NCI-H2227 (cell line): Measurements from ENCODE around the gene ZNF384.
A peak's percentile ranks its signal among the peaks of the same experiment; 100 is the strongest.

Experiments used
- DNase-seq: peaks from one replicate; lab custom pipeline; 2025; ENCODE audit not compliant: unreplicated experiment; lab: John Stamatoyannopoulos, UW

The ZNF384 gene

DNA sequence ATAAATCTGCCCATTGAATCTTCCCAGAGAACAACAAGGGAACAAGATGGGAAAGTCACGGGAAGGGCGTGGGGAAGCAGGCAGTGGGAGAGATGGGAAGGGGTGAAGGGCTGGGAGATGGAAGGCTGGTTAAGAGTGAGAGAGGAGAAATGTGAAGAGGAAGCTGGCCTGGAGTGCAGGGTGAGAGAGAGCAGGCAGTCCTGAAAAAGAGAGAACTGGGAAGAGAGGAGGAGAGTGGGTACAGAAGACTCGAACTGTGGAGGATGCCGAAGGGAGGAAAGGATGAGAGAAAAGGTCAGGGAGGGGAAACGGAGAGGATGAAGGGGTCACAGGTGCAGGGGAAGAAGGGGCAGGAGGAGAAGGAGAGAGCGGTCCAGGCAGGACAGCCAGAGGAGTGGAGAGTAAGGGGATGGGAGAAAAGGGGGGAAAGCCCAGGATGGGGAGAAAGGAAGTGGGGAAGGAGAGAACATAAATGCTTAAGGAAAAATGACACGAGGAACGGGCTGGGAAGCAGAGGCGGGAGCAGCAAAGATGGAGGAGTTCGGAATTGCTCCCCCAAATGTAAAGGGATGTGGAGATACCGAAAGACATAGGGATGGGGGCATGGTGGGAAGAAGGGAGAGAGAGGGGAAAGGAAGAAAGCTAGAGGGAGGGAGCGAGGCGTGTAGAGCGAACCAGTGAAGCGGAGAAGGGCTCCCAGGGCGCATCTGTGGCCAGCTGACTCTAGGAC is 10.2 kb upstream of the ZNF384 start:
- no peak for DNase-seq

DNA sequence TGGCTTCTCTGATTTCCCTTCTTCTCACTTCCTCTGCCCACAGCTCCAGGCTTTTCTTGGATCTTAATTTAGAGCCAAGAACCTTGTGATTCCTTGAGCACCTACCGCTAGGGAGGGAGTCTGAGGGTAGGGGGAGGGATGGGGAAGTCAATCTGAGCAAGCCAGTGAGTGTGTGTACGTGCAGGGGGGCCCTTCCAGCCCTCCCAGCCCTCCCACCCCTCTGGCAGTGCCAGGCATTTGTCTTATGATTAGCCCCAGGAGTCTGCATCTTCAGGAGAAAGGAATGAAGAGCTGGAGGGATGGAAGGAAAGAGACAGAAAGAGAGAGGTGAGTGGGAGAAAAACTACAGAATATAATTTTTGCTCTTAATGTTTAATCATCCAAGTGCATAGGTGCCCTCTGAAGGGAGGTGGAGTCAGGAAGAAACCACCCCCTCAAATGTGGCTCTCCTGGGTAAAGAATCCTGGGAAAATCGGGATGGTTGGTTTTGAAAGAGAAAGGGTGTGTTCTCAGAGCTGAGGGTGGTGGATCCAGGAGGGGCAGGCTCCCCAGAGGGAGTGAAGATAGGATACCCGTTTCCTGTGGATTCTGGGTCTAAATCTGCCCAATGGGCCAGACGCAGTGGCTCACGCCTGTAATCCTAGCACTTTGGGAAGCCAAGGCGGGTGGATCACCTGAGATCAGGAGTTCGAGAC is 9.3 kb upstream of the ZNF384 start:
- DNase-seq, result peak; percentile 17

DNA sequence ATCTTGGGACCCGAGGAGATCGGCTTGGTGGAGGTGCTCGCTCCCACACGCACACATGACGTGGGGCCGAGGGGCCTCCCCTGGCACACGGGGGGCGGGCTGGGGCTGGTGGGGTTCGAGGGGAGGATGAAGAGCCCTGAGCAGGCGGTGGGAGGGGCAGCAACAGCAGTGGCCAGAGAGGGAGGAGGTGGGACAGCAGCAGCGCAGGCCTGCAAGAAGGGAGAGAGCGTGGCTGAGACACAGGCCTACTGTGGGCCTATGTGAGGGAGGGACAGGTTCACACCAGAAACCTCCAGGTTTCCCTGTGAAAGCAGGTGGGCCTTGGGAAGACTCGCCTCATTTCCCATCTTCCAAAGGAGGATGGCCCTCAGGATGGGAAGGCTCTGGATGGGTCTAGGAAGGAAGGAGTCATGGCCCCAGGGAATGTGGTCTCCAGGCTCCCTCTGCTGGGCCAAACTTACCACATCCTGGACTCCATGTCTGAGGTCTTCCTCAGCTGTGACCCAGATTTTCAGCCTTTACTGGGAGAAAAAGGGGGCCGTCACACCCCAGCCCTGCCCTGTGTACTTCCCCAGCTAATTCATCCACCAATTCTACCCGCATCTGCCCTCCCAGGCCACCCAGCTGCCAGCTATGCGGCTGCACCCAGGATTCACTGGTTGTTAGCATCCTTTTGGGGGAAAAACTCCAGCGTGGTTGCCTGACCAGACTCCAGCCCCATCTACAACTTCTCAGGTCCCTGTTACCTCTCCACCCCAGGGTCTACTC is 8.6 kb upstream of the ZNF384 start:
- DNase-seq, result peak; percentile 61

DNA sequence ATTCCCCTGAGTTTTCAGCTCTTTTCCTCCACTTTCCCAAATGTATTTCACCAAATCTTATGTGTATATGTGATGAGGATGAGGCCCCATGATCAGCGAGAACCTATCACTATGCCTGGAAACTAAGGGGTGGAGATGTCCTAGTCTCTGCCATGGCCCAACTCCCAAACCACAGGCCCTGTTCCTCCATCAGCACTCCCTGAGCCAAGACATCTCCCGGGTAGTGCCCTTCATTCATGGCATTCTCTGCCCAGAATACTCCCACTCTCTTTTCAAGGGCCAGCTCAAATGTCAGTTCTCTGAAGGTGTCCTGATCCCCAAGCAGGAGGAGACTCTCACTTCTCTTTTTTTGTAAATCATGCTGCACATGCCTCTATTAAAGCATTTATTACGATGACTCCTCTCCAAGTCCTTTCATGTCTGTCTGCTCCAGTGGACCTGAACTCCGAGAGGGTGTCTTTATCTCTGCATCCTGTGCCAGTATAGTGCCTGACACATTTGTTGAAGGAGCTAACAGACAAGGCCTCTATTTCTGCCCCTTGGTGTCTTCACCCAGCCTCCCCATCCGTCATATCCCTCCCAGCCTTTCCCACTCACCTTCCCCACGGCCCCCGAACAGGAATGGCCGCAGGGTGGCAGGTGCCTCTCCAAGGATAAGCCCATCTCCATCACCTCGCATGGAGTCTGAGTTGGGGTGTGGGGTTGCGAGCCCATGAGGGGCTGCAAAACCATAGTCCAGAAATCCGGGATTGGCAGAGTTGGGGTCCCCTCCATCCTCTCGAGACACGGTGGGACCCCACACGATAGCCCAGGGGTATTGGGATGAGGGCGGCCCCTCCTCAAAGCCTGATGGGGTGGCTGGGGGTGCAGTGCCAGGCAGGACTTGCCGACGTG is 7.8 kb upstream of the ZNF384 start:
- DNase-seq, result no peak

DNA sequence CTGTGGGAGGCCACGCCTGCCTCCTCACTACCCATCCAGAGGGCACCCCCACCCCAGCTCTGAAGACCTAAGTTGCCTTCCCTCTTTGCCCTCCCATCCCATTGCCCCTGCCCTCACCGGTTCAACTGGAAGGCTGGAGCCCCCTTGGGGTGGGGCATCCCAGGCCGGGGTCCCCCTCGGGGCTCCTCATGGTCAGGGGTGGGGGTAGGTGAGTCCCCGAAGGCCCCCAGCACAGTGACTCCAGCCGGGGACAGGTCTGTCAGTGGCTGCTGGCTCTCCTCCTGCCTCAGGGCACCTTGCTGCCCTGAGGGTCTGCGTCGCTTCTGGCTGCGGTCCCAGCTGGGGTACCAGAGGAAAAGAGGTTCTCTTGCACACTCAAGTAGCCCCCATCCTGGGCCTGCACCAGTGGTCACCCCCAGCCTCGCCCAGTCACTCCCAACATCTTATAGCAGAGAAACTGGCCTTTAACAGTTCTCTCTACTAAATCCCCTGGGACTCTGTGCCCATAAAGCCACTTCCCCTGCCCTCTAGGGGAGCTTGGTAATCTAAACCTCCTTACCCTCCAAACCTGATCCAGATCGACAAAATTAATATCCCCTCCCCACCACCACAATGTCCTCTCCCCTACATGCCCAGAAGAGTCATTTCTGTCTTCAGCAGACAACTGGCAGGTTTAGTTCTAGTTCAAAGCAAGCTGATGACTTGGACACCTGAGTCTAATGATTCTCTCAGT is 6.3 kb upstream of the ZNF384 start:
- no peak for DNase-seq

DNA sequence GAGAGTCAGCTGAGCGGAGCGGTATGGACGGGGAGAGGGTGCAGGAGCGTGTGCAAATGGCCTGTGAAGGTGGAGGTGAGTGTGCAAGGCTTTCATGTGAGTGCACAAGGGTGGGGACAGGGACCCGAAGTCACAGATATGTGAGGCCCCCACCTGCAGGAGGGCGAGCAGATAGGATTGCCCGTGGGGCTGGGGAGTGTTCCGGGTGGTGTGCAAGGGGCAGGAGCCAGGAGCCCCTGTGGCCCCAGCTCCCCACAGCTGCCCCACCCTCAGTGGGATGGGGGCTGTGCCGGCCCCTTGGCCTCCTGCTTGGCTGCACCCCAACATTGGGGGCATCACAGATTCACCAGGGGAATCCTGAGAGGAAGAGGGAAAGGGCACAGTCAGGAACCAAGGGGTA is 5.5 kb upstream of the ZNF384 start:
- no peak for DNase-seq

DNA sequence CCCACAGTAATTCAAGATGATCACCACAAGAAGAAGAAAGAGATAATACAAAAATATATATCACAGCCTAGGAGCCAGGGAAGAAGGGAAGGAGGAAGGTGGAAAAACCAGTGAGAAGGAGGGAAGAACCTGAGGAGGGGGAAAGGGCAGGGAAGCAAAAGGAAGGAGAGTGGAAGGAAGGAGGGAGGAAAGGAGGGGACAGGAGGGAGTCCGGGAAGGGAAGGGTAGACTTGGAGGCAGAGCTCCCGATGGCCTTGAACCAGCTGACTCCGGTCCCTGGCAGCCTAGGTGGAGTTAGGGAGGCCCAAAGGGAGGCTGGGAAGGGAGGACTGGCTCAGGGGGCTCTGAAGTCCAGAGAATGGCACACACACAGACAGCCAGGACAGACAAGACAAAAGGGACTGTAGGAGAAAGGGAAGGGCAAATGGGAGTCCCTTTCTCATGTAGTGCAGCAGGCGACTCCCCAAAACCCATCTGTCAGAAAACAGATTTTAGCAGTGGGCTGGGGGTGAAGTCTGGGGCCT is 4.7 kb upstream of the ZNF384 start:
- no peak for DNase-seq

DNA sequence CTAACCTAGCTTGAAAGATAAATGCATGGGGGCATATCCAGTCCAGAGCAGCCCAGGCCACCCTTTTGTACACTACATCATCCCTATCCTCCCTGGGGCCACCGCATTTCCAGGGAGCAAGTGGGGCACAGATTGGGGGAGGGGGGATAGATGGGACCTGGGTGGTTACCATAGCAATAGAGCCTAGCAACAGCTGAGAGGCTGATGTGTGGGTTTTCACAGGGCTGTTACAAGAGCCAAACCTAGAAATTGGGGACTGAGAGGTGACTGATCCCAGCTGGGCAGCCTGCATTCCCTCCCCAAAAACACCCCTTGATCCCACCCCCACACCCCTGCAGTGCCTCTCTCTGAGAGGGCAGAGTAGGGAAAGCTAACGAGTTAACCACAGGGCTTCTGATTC is 3.7 kb upstream of the ZNF384 start:
- peak; percentile 19 for DNase-seq

DNA sequence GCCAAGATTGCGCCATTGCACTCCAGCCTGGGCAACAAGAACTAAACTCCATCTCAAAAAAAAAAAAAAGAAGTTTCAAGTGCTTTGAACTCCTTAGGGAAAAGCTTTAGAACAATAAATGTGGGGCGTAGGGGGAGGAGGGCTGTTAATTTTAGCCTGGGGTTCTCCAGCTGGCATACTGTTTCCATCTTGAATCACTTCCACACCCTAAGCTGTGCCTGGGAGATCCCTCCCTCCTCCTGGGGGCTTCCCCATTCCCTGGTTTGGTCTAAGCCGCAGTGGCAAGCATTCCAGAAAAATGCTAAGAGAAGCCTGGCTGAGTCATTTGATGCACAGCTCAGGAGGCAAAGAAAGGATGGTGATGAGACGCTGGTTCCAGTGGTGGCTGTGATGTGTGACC is 2.3 kb upstream of the ZNF384 start:
- DNase-seq, result no peak

DNA sequence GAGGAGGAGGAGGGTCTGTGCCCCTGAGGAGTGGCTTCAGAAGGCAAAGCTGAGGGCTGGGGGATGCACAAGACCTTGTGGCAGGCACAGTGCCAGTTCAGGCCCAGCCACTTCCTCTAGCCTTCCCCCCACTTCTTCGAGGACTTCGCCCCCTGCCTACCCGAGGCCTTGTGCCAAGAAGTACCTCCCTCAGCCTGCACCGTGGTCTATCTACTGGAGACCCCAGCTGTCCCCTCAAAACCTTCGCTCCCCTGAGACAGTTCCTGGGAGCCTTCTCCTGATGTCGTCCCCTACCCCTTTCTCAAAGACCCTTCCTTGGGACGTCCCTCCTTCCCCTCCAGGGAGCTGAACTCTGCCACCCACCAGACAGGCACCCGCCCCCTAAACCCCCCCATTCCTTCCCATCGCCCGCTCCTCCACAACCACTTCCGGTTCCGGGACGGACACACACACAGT is 604 bp downstream of the ZNF384 start:
- peak; percentile 54 for DNase-seq

DNA sequence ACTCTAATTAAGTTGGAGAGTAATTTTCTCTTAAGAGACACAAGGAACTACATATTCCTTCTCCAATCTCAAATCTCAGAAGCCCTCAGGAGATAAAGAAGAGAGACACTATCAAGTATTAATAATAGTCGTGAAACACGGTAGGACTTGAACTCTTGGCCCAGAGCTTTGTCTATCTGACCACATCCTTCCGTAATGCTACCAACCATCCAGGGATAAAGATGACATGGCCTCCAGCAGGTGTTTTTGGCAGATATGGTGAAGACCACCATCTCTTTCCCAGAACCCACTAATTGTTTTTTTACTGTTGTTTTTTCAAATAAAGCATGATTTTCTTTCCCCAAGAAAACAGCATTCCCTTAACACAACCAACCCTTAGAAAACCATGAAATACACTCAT is 3.4 kb downstream of the ZNF384 start:
- no peak for DNase-seq

DNA sequence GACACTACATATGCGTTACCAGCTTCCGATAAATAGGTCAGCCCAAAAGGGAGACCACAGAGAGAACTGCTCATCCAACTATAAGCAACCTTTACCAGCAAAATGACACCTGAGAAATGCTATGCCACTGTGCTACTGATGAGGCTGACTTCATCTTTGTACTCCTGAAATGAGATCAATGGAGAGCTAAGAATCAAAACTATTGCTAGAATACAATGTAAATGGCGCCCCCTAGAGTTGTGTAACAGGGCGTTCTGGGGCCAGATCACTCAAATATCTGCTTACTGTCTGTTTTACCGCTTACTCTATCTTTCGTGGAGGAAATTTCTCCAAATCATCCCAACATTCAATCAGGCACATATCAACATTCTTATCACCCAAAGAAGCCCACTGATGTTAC is 4.6 kb downstream of the ZNF384 start:
- DNase-seq, result peak; percentile 59

DNA sequence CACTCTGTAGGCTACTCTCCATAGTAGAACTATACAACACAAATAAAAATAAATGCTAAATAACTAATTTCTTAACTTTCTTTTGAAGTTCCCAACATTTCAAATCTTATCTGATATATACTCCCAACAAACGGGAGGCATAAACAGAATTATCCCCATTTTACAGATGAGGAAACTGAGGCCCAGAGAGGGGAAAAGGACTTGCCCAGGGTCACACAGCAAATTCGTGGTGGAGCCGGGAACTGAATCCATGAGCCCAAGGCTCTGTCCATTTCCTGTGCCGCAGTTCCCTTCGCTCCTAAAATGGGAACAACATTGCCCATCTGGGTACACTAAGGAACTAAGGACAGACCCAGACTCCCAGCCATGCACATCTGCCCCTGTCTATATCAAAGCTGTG is 12.2 kb downstream of the ZNF384 start:
- DNase-seq, result no peak

DNA sequence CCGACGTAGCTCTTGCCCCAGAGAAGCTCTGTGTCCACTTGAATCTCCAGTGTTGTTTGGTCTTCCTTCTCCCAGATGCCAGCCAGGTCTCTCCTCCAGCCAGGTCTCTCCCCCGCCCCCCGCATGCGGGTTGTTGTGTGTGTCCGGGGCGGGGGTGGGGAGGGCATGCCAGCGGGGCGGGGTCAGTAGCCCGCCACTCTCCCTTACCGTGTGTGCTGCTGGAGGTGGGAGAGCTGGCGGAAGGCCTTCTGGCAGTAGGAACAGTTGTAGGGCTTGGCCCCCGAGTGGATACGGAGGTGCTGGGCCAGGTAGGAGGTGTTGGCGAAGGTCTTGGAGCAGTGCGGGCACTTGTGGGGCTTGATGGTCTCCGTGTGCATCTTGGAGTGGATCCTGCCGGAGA is 17.0 kb downstream of the ZNF384 start:
- no peak for DNase-seq

DNA sequence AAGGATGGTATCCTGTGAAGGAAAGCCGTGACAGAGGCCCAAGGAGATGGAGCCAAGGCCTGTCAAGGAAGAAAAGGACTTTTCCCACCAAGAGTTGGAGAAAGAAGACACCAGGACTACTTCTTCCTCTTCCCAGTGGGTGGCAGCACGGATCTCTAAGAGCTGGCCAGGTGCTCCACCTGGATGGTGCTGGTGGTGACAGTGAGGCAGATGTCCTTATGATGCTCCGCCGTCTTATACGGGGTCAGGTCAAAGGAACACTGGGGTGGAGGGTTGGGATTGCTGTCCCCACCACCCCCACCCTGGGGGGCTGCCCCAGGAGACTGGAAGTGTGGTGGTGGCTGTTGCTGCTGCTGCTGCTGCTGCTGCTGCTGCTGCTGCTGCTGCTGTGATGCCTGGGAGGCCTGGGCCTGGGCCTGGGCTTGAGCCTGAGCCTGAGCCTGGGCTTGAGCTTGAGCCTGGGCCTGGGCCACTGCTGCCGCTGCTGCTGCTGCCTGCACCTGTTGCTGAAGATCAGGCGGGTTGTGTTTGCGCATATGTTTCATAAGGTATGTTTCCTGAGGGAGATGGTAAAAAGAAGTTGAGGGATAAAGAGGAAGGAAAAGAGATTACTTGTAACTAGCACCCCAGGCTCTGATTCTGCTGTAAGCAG is 21.5 kb downstream of the ZNF384 start:
- DNase-seq, result no peak

DNA sequence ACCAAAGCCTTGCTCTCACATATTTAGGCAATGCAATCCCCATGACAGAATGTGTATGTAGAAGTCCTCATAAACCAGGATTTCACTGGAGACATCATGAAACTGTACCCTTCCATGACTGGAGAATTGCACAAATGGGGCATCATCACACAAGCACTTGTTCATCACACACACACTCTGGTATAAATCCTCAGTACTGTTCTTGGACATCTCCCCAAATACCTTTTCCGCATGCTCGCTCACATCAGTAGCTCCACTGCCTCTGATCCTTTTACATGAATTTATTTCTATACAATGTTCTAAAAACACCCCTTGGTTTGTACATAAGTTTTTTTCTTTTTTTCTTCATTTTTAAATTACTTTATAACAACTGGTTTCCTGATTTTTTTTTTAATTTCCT is 23.0 kb downstream of the ZNF384 start:
- DNase-seq, result no peak

DNA sequence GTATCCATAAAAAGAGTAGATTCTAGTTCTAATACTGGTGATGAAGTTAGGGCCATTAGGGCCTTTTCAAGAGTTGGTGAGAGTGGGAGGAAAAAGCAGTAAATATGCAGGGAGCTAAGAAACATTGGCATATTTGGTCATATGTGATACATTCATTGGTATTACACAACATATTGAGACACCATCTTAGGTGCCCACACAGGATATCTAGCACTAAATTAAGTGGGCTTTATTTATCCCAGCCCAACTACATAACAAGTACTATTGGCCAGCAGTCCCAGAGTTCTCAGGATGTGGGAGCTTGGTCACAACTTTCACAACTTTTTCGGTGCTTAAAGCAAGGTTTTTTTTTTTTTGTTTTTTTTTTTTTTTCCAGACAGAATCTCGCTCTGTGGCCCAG is 24.3 kb downstream of the ZNF384 start:
- no peak for DNase-seq

DNA sequence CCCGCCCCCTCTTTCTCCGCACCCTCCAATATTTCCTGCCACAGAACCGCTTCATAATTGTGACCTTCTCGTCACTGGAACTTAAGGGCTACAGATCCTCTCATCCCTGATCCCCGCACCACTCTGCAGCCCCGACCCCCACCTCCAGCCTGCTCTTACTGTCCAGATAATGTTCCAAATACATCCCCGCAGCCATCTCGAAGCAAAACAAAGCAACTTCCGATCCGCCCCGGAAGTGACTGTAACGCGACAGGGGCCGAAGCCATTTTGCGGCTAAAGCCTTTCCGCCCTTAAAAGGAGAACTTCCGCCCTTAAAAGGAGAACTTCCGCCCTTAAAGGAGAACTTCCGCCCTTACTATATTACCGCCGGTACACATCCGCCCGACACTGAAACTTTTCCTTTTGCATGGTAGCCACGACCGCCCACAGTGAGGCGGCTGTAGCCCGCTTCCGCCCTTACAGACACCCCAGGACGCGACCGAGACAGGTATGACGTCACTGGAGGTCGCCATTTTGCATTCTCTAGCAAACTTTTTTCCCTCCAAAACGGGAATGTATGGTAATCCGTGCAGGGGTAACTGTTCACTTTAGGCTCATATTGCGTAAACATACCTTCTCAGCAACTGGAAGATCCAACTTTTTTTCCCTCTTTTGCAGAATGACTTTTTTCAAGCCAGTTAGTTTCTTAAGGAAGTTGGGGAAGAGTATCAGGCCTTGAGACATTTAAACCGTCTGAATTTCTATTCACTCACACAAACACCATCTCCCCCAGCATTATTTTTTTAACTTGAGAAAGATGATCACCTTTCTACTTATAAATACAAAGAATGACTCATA is 26.1 kb downstream of the ZNF384 start, which contains the start of gene ING4:
Gene ING4, minus strand, starts transcription at position 214 of the 837 bp plus-strand sequence. Its CDS starts 18 bp downstream, at position 196.
- peak; percentile 98 for DNase-seq

DNA sequence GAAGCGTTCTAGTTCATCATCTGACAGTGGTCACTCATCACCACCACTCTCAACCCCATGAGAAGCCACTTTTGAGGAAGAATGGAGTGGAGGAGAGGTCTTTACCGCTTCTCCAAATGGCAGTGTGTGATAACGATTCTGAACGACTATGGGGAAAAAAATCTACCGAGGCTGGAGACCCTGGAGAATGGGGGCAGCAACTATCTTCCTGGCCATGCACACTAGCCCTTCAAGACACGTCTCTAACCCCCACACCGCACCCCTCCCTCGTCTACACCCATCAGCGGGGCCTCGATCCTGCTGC is 26.6 kb downstream of the ZNF384 start:
- peak; percentile 70 for DNase-seq
